Right hindlimb (tissue), 1 donor: ENCODE measurements around the gene ST3GAL3.
"Not testable (repeated sequence)": the region's sequence is repeated elsewhere in the genome, so short reads cannot be mapped to it uniquely, and the experiment has no call there.

Source experiments
- DNase-seq: peaks from one replicate; pipeline ENCODE4 v3.0.0-alpha.2; 2018

The ST3GAL3 gene

DNA sequence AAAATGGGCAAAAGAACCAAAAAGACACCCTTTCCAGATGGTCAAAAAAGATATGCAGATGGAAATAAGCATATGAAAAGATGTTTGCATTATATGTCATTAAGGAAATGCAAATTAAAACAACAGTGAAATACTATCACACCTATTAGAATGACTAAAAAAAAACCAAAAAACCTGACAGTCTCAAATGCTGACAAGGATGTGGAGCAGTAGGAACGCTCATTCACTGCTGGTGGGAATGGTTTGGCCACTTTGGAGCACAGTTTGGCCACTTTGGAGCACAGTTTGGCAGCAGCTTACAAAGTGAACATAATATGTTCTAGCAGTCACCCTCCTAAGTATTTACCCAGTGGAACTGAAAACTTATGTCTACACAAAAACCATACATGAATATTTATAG, 121.2 kb downstream of the ST3GAL3 start:
- DNase-seq, result no peak

DNA sequence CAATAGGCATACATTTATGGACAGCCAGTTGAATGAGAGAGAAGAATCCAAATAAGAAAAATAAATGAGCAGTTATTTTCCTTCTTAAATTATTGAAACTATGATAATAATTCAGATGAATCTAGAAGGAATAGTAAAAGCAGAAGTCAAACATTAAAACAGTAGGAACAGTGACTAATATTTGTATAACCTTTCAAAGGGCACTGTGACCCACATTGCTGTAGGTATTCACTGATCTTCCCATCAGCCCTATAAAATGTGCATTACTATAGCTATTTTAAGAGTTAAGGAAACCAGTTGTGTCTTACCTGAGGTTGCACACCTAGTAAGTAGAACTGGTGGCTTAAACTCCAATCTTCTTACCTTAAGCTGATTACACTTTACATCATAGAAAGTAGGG, 123.5 kb downstream of the ST3GAL3 start:
- no peak for DNase-seq

DNA sequence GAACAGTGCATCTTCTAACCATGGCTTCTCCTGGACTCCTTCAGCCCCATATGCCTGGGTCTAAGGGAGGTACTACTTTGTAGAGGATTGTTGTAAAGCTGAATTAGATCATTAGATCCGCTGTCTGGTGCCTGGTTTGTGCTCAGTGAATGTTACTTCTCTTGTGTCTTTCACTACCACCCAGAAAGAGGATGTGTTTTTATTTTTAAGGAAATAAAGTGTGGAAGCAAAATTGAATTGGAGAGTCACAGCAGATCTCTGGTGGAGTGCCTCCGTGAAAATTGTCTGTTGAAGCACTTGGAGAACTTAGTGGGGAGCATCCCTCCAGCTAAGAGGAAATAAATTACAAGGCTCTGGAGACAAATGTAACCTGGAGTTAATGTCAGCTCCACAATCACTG, 124.5 kb downstream of the ST3GAL3 start:
- no peak for DNase-seq

DNA sequence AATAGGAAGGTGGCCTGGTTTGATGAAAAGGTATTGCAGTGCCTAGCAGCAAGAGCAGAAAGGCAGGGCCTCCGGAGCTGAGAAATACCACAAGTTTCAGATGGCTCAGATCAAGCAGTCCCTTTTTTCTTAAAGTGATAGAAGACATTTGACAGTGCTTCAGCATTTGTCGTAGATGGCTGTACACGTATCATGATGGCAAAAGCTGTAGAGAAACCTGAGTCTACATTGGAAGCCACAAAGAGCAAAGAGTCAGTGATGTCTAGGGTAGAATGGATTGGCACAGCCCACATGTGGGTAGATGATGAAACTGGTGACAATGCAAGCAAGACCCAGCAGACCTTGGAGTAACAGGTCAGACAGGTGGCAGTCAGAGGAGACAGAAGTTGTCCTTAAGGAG, 124.9 kb downstream of the ST3GAL3 start:
- no peak for DNase-seq

DNA sequence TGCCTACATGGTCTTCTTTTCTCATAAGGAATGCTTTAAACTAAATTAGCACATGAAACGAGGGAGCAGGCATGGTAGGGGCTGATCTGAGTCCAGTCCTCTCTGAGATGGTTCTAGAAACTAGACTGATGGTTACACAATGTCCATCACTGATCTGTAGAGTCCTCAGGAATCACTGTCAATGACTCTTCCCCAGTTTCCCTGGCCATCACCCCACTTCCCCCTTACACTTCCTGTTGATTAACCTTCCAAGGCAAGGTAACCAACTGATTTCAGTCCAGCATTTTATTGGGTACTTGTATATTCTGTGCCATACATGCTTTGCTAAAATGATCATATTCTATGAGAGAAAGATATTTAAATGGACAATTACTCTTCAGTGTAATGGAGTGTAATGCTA, 125.7 kb downstream of the ST3GAL3 start:
- no peak for DNase-seq

DNA sequence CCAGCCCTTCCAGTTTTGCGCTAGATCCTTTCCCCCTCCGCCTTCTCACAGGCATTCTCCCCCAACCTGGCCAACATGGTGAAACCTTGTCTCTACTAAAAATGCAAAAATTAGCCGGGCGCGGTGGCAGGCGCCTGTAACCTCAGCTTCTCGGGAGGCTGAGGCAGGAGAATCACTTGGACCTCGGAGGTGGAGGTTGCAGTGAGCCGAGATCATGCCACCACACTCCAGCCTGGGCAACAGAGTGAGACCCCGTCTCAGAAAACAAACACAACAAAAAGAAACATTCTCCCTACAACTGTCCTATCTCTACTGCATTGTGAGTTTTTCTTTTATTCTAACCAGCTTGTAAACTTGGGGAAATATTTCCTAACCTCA, 126.6 kb downstream of the ST3GAL3 start:
- DNase-seq, result not testable (repeated sequence)

DNA sequence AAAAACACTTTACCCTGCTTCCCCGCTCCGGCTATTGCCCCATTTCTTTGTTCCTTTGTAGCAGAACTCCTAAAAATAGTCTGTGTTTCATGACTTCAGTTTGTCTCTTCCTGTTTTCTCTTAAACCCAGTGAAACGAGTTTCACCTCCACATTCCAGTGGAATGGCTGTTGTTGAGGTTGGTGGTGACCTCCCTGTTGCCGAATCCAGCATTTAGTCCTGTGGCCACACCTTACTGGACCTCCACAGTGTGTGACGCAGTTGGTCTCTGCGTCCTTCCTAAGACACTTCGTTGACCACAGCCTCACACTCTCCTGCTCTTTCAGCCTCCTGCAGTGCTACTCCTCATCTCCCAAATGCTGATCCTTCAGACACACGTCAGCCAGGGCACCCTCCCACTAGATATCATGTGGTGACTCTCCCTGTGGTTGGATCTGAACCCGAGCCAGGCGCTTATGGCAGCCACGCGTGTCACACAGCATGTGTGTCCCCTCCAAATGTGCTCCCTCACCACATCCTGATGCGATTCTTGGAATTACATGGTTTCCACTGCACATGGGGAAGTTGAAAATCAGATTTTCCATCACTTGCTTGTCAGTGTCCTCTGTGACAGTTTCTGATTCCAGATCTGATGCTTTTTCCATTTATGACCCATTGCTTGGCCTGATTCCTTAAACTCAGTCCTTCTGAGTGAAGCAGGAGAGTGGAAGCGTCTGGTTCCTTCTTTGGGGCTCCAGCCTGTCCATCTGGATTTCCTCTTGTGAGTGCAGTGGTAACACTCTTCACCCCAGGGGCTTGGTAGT, 127.1 kb downstream of the ST3GAL3 start:
- DNase-seq, result peak; percentile 33

DNA sequence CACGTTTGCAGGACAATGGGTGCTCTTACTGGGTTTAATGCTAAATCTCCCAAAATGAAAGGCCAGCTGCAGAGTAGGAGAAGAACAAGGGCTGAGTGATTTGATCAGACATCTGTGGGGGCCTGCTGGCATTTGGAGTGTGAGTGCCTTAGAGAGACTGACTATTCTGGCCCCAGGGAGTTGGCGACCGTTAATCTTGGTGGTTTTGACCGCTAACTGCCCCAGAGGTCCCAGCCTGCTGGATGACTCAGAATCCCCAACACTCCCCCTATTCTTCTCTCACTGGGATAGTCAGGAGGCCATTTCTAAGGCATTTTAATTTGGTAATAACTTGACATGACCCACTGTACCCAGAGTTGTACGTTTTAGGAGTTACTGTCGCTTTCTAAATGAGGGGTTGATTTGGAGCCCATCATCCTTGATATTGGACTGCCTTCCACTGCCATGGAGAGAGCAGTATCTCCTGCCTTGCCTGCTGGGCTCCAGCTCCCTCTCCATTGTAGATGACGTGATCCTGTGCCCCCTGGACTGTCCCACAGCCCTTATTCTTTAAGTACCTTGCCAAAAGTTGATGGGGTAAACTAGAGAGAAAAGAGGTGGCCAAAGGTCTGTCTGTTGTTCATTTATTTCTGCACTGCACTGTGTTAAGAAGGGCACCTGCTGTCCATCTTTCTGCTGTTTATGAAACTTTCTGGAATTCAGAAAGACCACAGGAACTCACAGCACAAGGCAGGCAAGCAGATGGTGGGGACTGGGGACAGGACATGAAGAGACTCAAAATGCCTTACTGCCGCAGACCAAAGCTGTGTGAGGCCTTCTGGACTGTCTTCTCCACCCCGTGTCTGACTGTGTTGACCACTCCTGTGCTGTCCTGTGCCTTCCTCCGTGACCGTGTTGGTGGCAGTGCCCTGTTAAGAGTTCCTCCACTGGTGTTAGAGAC, 128.0 kb downstream of the ST3GAL3 start:
- peak; percentile 47 for DNase-seq

DNA sequence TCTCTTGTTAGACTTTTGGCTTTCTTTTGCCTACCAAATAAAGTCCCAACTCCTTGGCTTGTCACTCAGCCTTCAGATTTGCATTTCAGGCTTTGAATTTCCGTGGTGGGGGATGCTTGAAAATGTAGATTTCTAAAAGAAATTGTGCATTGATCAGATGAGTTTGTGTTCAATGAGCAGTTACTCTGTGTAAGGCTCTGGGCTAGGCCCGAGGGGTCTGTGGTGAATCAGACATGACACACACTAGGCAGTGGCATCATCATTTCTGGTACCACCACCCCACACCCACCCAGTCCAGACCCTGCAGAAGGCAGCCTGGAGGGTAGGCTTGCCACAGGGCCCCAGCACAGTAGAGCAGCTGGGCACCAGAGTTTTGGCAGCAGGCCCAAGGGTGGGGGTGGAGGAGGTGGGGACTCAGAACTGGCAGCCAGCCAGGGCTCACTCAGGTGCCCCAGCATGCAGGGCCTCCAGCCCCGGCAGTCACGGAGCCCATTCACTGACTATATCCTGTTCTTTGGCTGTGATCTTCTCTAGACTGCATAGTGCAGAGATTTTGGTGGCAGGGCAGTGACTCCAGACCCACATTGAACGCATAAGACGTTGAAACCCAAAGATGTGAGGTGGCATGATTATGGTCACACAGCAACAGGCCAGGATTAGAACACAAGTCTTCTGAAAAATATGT, 129.1 kb downstream of the ST3GAL3 start:
- DNase-seq, result peak; percentile 59

DNA sequence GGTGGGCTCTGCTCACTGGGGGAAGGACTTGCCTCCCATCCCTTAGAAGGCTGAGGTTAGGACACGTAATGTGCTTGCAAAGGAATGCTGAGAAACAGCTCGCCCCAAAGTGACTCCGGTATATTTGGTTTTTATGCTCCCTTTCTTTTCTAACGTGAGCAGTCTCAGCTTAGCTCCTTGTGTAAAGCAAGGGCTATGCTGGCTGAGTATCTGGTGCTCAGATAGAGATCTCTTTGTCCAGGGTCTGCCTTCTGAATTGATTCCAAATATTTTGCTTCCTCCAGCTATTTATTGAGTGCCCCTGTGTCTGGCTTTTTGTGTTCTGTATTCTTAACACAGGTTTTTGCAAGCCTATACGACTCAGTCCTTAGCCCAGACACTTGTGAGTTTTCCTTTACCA, 131.7 kb downstream of the ST3GAL3 start:
- no peak for DNase-seq

DNA sequence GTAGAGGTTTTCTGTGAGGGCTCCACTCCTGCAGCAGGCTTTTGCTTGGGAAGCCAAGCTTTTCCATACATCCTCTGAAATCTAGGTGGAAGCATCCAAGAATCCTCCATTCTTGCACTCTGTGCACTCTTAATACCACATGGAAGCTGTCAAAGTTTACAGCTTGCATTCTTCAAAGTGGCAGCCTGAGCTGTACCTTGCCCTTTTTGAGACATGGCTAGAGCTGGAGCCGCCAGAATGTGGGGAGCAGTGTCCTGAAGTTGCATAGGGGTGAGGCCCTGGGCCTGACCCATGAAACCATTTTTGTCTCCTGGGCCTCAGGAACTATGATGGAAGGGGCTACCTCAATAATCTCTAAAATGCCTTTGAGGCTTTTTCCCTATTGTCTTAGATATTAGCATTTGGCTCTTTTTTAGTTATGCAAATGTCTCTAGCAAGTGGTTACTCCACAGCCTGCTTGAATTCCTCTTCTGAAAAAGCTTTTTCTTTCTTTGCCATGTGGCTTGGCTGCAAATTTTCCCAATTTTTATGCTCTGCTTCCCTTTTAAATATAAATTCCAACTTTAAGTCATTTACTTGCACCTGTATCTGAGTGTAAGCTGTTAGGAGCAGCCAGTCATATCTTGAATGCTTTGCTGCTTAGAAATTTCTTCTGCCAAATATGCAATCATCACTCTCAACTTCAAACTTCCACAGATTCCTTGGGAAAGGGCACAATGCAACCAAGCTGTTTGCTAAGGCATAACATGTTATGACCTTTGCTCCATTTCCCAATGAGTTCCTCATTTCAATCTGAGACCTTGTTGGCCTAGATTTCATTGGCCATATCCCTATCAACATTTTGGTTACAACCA, 134.2 kb downstream of the ST3GAL3 start:
- no peak for DNase-seq

DNA sequence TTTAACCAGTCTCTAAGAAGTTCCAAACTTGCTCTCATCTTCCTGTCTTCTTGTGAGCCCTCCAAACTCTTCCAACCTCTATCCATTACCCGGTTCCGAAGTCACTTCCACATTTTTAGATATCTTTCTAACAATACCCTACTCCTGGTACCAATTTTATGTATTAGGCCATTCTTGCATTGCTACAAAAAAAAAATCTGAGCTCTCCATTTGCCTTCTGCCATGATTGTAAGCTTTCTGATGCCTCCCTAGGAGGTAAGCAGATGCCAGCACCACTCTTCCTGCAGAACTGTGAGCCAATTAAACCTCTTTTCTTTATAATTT, 134.8 kb downstream of the ST3GAL3 start:
- DNase-seq, result no peak

DNA sequence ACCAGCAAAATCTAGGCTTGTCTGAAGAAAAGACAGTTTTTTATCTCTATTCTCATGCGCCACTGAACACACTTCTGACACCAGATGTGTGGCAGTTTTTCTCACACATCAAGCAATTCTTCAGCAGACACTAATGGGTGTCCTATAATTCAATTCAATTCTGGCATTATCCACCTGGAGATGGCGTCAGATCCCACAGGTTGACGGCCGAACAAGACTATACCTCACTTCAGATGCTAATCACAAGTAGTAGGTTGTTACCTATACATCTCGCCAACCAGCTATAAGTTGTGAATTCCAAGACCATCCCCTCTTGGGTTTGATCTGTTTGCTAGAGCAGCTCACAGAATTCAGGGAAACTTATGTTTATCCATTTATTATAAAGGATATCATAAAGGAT, 136.3 kb downstream of the ST3GAL3 start:
- no peak for DNase-seq

DNA sequence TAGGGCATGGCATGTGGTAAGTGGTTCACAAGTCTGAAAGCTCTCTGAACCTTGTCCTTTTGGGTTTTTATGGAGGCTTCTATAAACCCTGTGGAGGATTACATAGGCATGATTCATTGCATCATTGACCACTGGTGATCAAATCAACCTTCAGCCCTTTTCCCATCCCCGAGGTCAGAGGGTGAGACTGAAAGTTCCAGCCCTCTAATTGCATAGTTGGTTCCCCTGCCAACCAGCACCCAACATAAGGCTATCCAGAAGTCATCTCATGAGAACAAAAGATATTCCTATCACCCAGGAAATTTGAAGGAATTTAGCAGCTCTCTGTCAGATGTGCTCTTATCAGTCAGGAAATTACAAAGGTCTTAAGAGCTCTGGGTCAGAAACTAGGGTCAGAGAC, 136.8 kb downstream of the ST3GAL3 start:
- no peak for DNase-seq

DNA sequence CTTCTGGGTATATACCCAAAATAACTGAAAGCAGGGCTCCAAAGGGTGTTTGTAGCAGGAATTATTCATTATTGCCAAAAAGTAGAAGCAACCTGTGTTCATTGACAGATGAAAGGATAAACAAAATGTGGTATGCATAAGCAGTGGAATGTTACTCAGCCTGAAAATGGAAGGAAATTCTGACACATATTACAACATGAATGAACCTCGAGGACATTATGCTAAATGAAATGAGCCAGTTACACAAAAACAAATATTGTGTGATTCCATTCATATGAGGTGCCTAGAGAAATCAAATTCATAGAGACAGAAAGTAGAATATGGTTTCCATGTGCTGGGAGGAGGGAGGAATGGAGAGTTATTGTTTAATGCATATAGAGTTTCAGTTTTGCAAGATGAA, 140.0 kb downstream of the ST3GAL3 start:
- no peak for DNase-seq

DNA sequence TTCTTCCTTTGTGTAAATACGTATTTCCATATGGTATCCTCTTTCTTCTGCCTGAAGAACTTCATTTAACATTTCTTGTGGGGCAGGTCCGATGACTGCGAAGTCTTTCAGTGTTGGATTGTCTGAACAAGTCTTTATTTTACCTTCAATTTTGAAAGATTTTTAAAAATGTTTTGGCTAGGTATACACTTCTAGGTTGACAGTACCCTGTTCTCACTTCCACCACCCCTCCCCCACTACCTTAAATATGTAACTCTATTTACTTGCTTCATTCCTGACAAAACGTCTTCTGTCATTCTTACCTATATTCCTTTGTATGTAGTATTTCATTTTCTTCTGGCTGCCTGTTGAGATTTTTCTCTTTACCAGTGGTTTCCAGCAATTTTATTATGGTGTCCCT, 140.5 kb downstream of the ST3GAL3 start:
- DNase-seq, result no peak

DNA sequence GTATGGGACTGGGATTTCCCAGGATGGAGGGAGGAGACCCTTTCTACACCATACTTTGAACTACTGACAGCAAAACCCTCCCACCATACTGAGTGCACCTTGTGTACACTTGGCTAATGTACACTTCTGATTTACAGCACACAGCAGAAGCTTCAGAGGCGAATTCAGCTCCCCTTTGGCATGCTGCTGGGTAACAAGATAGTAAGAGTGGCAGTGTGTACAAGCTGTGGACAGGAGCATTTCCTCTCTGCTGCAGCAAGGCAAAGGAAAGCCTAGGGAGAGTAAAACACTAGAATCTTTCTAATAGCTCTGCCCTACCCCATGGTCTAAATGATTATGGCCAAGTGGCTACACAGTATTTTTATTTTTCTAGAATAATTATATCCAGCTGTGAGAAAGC, 142.3 kb downstream of the ST3GAL3 start:
- DNase-seq, result no peak

DNA sequence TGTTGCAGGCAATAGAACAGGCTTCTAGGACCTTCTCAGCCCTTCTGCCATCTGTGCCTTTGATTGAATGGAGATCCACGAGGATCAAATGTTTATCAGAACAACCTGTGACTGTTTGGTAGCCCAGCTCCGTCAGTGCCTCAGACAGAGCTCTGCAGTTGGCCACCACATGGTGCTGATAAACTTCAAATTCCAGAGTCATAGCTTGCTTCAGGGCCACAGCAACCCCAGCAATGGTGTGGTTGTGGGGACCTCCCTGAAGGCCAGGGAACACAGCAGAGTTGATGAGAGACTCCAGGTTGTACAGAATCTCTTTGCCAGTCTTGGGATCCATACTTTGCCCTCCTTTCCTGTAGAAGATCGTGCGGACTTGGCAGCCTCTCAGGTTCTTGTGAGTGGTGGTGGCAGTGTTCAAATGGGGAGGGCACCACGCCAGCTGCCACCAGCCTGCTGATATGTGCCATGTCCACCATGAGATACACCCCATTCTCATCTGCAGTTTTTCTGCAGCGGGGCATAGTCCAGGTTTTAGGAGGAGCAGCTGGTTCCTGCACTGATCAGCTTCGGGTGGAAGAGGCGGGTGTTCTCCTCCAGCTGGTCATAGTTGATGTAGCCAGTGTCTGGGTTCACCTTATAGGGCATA, 143.4 kb downstream of the ST3GAL3 start:
- DNase-seq, result no peak

DNA sequence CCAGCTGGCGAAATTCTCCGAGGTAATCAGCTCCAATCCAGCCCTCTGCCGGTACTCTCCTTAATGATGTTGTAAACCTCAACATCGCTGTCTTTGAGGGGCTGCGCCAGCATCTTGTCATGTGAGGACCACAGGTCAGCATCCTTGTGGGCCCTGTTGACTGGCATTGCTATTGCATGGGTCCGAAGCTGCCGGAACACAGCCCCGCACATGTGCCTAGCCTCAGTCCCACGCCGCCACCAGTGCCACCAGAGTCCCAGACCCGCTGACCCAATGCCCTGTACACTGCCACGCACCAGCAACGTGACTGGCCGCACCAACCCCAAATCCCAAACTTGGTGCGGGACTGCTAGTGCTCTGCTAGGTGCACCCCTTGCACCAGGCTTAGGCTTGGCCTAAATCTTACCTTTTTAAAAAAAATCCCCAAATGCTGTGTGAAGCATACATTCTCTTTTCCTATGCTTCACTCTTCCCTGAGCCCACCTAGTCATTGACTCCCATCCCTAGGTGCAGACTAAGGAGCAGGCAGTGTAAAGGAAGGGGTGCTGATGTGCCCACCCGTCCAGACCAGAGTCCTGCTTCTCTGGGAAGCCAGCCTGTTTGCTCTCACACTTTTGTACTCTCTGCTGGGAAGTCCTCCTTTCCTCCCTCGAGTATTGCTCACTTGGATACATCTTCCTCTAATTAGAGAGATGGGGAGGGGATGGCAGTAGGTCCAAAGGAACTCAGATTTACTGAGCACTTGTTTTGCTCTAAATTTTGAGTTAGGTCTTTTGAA, 144.4 kb downstream of the ST3GAL3 start:
- DNase-seq, result no peak

DNA sequence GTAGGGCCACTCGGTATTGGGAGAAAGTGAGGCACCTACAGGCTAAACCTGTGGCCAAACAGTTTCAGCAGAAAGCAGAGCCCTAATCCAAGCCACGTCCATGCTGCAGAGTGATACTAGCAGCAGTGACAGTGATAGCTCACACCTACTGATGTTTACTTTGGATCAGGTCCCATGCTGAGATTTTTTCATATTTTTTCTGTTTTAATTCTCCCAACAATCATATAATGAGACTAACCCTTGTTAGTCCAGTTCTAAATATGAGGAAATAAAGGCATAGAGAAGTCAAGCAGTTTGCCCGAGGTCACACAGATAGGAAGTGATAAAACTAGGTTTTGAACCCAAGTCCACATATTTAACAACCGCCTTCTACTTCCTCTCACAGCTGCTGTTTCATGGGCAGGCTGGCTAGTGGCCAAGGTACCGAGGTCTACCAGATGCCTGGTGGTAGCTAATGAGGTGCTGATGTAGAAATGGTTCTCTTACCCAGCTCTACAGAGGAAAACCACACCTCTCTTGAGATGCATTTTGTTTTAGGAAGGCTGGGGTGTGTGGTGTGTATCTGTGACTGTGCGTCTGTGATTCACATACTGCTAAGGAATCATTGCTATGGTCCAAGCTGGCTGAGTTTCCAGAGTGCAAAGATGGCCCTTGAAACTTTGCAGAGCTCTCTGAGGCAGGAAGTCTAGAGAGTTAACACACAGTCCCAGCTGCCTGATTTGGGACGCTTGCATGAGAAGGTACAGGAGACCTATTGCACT, 146.0 kb downstream of the ST3GAL3 start:
- peak; percentile 62 for DNase-seq

DNA sequence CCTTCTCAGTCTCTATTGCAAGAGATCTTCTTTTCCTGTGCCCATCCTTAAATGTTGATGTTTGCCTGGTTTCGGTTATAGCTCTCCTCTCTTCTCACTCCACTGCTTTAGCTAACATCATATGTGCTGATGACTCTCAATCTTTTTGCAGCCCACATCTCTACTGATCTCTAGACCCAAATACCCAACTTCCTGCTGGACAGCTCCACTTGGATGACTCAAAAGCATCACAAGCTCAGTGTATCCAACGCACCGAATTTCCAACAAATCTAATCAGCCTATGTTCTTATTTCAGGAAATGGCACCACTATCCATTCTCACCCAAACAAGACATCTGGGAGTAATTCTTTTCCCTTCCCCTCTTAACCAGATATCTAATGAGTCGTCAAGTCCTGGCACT, 147.1 kb downstream of the ST3GAL3 start:
- no peak for DNase-seq
